Measurements from ENCODE around the gene FAM222B. TPM values are rescaled to one million over a fixed set of nuclear protein-coding genes. Genes with fewer than 3 reads are reported as not detected.
A peak's percentile ranks its signal among the peaks of the same experiment; 100 is the strongest.
"Not testable (repeated sequence)": the region's sequence is repeated elsewhere in the genome, so short reads cannot be mapped to it uniquely, and the experiment has no call there.

Gene FAM222B
- total RNA-seq, 4 donors from 2014 or later, result 12.1 to 20.7 (median 17.8) TPM

DNA sequence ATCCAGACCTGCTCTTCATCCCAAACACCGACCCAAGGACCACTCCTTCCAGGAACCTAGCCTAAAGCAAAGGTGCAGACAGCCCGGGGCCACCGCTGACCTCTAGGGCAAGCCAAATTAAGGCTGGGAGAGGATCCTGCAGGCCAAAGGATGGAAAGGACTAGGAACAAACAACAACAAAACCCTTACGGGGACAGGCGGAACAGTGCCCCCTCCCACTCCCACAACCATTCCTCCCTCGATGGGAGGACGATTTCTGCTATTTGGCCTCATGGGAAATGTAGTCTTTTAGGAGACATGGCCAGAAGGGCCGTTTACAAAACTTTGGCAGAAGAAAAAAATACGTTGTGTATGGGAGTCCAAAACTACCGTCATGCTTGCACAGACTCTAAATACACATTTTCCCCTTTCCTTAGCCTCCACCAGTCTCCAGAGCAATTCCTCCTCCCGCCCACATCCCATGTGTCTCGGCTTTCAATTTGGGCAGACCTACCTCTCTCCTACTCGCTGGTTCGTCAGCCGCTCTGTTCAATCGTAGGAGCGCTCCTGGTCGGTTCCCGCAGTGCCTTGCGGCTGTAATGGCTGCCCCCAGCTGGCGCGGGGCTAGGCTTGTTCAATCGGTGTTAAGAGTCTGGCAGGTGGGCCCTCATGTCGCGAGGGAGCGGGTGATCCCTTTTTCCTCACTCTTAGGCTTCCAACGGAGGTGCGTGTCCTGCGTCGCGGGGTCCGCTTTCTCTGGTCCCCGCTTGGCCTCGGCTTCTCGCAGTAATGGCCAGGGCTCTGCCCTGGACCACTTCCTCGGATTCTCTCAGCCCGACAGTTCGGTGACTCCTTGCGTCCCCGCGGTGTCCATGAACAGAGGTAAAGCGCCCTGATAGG lies 12.1 kb upstream of the FAM222B start, which contains the start of gene ERAL1:
Gene ERAL1 (plus strand): TSS at position 560 of the 879 bp plus-strand sequence. CDS start 19 bp downstream, at position 579.
- Histone ChIP-seq H3K36me3 (peaks cover 37% of the 10 kb centered on the region), H3K4me1 (peaks cover 16% of the 10 kb centered on the region), H3K27ac (peak within 1 kb of the TSS; percentile 66), H3K9me3 (no peaks in the 10 kb centered on the region), H3K27me3 (no peaks in the 10 kb centered on the region), H3K4me3 (peak within 1 kb of the TSS; percentile 84)
- peak; percentile 87 to 91 for DNase-seq (ENCODE audit: low spot score in 2 of 2)
- no peak for TF ChIP-seq EP300 (IDR thresholded peaks at IDR 0.05)
- peak in 2 of 3 donors; percentile 38 to 89 for TF ChIP-seq POLR2AphosphoS5 (IDR thresholded peaks at IDR 0.05)
- peak in 1 of 2 donors; percentile 34 for TF ChIP-seq POLR2A (IDR thresholded peaks at IDR 0.05)
- WGBS, result under 1% methylated on average over 42 of the region's 42 CpGs

DNA sequence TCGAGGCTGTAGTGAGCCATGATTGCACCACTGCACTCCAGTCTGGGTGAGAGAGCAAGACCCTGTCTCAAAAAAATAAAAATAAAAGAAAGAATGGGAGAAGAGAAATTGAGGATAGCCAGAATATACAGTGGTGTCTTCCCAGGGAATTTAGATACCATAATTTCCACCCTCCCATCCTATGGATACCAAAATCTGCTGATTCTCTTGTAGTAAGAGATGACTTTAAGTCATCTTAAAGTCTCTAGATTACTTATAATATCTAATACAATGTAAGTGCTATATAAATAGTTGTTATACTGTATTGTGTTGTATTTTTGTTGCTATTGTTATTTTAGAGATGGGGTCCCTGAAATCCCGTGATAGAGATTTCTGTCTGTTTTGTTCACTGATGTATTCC lies 10.7 kb upstream of the FAM222B start:
- DNase-seq (ENCODE audit: low spot score in 2 of 2), result no peak
- 96% methylated on average over 2 of the region's 2 CpGs for WGBS
- H3K27ac ChIP-seq, result no peak overlapping the region
- peaks cover 16% of the 10 kb centered on the region for H3K4me1 ChIP-seq
- H3K4me3 ChIP-seq, result no peak overlapping the region
- no peaks in the 10 kb centered on the region for H3K9me3 ChIP-seq
- TF ChIP-seq POLR2AphosphoS5 (IDR thresholded peaks at IDR 0.05) (no peak), EP300 (IDR thresholded peaks at IDR 0.05) (no peak), POLR2A (IDR thresholded peaks at IDR 0.05) (no peak)
- TF ChIP-seq, protein P1, sequence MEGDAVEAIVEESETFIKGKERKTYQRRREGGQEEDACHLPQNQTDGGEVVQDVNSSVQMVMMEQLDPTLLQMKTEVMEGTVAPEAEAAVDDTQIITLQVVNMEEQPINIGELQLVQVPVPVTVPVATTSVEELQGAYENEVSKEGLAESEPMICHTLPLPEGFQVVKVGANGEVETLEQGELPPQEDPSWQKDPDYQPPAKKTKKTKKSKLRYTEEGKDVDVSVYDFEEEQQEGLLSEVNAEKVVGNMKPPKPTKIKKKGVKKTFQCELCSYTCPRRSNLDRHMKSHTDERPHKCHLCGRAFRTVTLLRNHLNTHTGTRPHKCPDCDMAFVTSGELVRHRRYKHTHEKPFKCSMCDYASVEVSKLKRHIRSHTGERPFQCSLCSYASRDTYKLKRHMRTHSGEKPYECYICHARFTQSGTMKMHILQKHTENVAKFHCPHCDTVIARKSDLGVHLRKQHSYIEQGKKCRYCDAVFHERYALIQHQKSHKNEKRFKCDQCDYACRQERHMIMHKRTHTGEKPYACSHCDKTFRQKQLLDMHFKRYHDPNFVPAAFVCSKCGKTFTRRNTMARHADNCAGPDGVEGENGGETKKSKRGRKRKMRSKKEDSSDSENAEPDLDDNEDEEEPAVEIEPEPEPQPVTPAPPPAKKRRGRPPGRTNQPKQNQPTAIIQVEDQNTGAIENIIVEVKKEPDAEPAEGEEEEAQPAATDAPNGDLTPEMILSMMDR (IDR thresholded peaks at IDR 0.05), result no peak
- peaks cover 23% of the 10 kb centered on the region for H3K36me3 ChIP-seq
- no peaks in the 10 kb centered on the region for H3K27me3 ChIP-seq

GRCh38 chr17:28849281-28849680 lies 6.7 kb upstream of the FAM222B start:
- DNase-seq (ENCODE audit: low spot score in 2 of 2), result no peak
- Histone ChIP-seq H3K9me3 (no peaks in the 10 kb centered on the region), H3K27me3 (no peaks in the 10 kb centered on the region), H3K4me1 (peaks cover 3% of the 10 kb centered on the region), H3K4me3 (no peak overlapping the region), H3K36me3 (no peaks in the 10 kb centered on the region), H3K27ac (no peak overlapping the region)
- TF ChIP-seq EP300 (IDR thresholded peaks at IDR 0.05), result no peak
- no peak for TF ChIP-seq POLR2AphosphoS5 (IDR thresholded peaks at IDR 0.05)
- TF ChIP-seq, protein P1 (IDR thresholded peaks at IDR 0.05), result no peak
- no peak for TF ChIP-seq POLR2A (IDR thresholded peaks at IDR 0.05)
- 82% methylated on average over 5 of the region's 5 CpGs for WGBS

GRCh38 chr17:28848667-28849066 lies 6.1 kb upstream of the FAM222B start:
- H3K27me3 ChIP-seq; H3K4me3 ChIP-seq; H3K4me1 ChIP-seq; H3K36me3 ChIP-seq; H3K9me3 ChIP-seq; DNase-seq (ENCODE audit: low spot score in 2 of 2); H3K27ac ChIP-seq: not testable (repeated sequence)
- WGBS, result 82% methylated on average over 9 of the region's 15 CpGs

DNA sequence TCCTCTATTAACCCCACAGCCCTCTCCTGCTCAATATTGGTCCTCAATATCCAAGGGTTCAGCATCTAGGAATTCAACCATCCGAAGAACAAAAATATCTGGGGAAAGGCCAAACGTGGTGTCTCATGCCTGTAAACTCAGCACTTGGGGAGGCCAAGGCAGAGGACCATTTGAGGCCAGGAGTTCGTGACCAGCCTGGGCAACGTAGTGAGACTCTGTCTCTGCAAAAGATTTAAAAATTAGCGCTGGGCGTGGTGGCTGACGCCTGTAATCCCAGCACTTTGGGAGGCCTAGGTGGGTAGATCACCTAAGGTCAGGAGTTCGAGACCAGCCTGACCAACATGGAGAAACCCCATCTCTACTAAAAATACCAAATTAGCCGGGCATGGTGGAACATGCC lies 4.1 kb upstream of the FAM222B start:
- H3K27ac ChIP-seq; DNase-seq (ENCODE audit: low spot score in 2 of 2); H3K9me3 ChIP-seq; H3K27me3 ChIP-seq; H3K4me3 ChIP-seq; H3K36me3 ChIP-seq: not testable (repeated sequence)
- peaks cover 10% of the 10 kb centered on the region for H3K4me1 ChIP-seq
- 87% methylated on average over 9 of the region's 9 CpGs for WGBS

DNA sequence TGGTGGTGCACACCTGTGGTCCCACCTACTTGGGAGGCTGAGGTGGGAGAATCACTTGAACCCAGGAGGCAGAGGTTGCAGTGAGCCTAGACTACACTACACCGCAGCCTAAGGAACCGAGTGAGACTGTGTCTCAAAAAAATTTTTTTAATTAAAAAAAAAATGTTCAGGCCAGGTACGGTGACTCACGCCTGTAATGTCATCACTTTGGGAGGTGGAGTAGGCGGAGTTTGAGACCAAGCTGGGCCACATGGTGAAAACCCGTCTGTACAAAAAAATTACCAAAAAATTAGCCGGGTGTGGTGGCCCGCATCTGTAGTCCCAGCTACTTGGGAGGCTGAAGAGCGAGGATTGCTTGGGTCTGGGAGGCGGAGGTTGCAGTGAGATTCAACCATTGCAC lies 3.6 kb upstream of the FAM222B start:
- H3K4me1 ChIP-seq, result peaks cover 15% of the 10 kb centered on the region
- no peak overlapping the region for H3K27ac ChIP-seq
- H3K27me3 ChIP-seq, result no peaks in the 10 kb centered on the region
- H3K36me3 ChIP-seq, result no peaks in the 10 kb centered on the region
- no peak for TF ChIP-seq POLR2A (IDR thresholded peaks at IDR 0.05)
- no peak overlapping the region for H3K4me3 ChIP-seq
- no peak for DNase-seq (ENCODE audit: low spot score in 2 of 2)
- H3K9me3 ChIP-seq, result no peaks in the 10 kb centered on the region
- 81% methylated on average over 10 of the region's 10 CpGs for WGBS

GRCh38 chr17:28843816-28844148 lies 1.2 kb upstream of the FAM222B start:
- Histone ChIP-seq H3K4me3 (no peak overlapping the region), H3K27ac (no peak overlapping the region)
- peak in 1 of 2 donors; percentile 7 for DNase-seq (ENCODE audit: low spot score in 2 of 2)

More at GRCh38 chr17:28843816-28844148, 1.2 kb upstream of the FAM222B start:
- Histone ChIP-seq H3K27me3 (no peaks in the 10 kb centered on the region), H3K9me3 (no peaks in the 10 kb centered on the region), H3K36me3 (no peaks in the 10 kb centered on the region), H3K4me1 (peaks cover 25% of the 10 kb centered on the region)
- WGBS, result 98% methylated on average over 6 of the region's 6 CpGs
- TF ChIP-seq POLR2AphosphoS5 (IDR thresholded peaks at IDR 0.05) (no peak), POLR2A (IDR thresholded peaks at IDR 0.05) (no peak), EP300 (IDR thresholded peaks at IDR 0.05) (no peak)
- TF ChIP-seq, protein P1 (IDR thresholded peaks at IDR 0.05), result no peak

All from suprapubic skin (tissue), 4 donors.